Liver (tissue), 3 donors: ENCODE data around the gene BBIP1.

Experiments used
- ATF3 ChIP-seq: IDR thresholded peaks from 2 replicates; pipeline ENCODE4 v1.6.1; 2016; ENCODE audit warnings: antibody characterized with exemption
- CTCF ChIP-seq: fragments of 150-350 bp; IDR thresholded peaks from 2 replicates; pipeline ENCODE4 v1.5.1; 2017; ENCODE audit warnings: improper control_type of control experiment, low read depth, low read length; ENCODE audit not compliant: missing input control
- EGR1 ChIP-seq, 2 donors: IDR thresholded peaks; 2 replicates each; pipeline ENCODE4 v1.6.1; 2016 to 2018; ENCODE audit warnings: antibody characterized with exemption in 2 of 2, low read depth in 2 of 2
- GABPA ChIP-seq, 2 donors: IDR thresholded peaks in 1 of 2; conservative IDR thresholded peaks in 1 of 2; 2 replicates each; pipeline ENCODE4 v1.6.1; 2016; ENCODE audit warnings: antibody characterized with exemption in 2 of 2, mild to moderate bottlenecking in 1 of 2, moderate library complexity in 1 of 2
- HNF4A ChIP-seq, 2 donors: conservative IDR thresholded peaks; 2 replicates each; pipeline ENCODE4 v1.6.1; 2016; ENCODE audit warnings: antibody characterized with exemption in 2 of 2, mild to moderate bottlenecking in 2 of 2
- HNF4G ChIP-seq: IDR thresholded peaks from 2 replicates; pipeline ENCODE4 v1.6.1; 2016; ENCODE audit warnings: antibody characterized with exemption
- MAX ChIP-seq: IDR thresholded peaks from 2 replicates; pipeline ENCODE4 v1.6.1; 2016; ENCODE audit warnings: antibody characterized with exemption
- NR2F2 ChIP-seq: IDR thresholded peaks from 2 replicates; pipeline ENCODE4 v1.6.1; 2016; ENCODE audit warnings: antibody characterized with exemption
- RAD21 ChIP-seq, 2 donors: IDR thresholded peaks; 2 replicates each; pipeline ENCODE4 v1.6.1; 2016; ENCODE audit warnings: antibody characterized with exemption in 2 of 2, mild to moderate bottlenecking in 2 of 2
- REST ChIP-seq: IDR thresholded peaks from 2 replicates; pipeline ENCODE4 v1.6.1; 2016; ENCODE audit warnings: antibody characterized with exemption, mild to moderate bottlenecking
- RXRA ChIP-seq, 2 donors: IDR thresholded peaks; 2 replicates each; pipeline ENCODE4 v1.6.1; 2017 to 2018; ENCODE audit warnings: antibody characterized with exemption in 2 of 2, mild to moderate bottlenecking in 1 of 2
- SP1 ChIP-seq: IDR thresholded peaks from 2 replicates; pipeline ENCODE4 v1.6.1; 2018; ENCODE audit warnings: antibody characterized with exemption, mild to moderate bottlenecking
- YY1 ChIP-seq: IDR thresholded peaks from 2 replicates; pipeline ENCODE4 v1.6.1; 2016; ENCODE audit warnings: antibody characterized with exemption, mild to moderate bottlenecking
- donor health status: healthy.
- donor health status: healthy.

- TF ChIP-seq CTCF, result no peak
- no peak for TF ChIP-seq EGR1 (IDR thresholded peaks at IDR 0.05; ENCODE audit: low read depth in 2 of 2)
- no peak for TF ChIP-seq GABPA (IDR thresholded peaks at IDR 0.05 in 1 of 2, conservative IDR thresholded peaks at IDR 0.05 in 1 of 2)
- no peak for TF ChIP-seq SP1
- no peak for TF ChIP-seq HNF4G
- TF ChIP-seq ATF3, result no peak
- TF ChIP-seq REST, result no peak
- no peak for TF ChIP-seq RAD21 (IDR thresholded peaks at IDR 0.05)
- no peak for TF ChIP-seq MAX
- no peak for TF ChIP-seq RXRA (IDR thresholded peaks at IDR 0.05)
- TF ChIP-seq YY1, result no peak
- no peak for TF ChIP-seq HNF4A (conservative IDR thresholded peaks at IDR 0.05)
- TF ChIP-seq NR2F2, result no peak
Measured at GRCh38 chr10:110881905-110882304, 37.1 kb downstream of the BBIP1 start.
